Karpas-422 (cell line): ENCODE results near the gene CTAGE8. TPM values are rescaled to one million over a fixed set of nuclear protein-coding genes. Genes with fewer than 3 reads are reported as not detected.
"Not testable (repeated sequence)": the region's sequence is repeated elsewhere in the genome, so short reads cannot be mapped to it uniquely, and the experiment has no call there.

Experiments
- DNase-seq: peaks from one replicate; pipeline ENCODE4 v3.0.0-alpha.2; 2015
- H2AFZ ChIP-seq: fragments of 200-600 bp; sonication (generic); 2 replicates; pipeline ENCODE4 v1.6.1; 2014; ENCODE audit warnings: antibody characterized with exemption, low read length, mixed read lengths
- H3K27ac ChIP-seq: fragments of 200-600 bp; sonication (generic); 2 replicates; pipeline ENCODE4 v1.5.1; 2014; ENCODE audit warnings: mild to moderate bottlenecking, low read length, moderate library complexity
- H3K27me3 ChIP-seq: fragments of 200-600 bp; sonication (generic); 2 replicates; pipeline ENCODE4 v1.6.1; 2014; ENCODE audit warnings: low read length, mixed read lengths
- H3K36me3 ChIP-seq: fragments of 200-600 bp; sonication (generic); 2 replicates; pipeline ENCODE4 v1.6.1; 2014; ENCODE audit warnings: low read length, mixed read lengths; ENCODE audit not compliant: insufficient read depth
- H3K4me1 ChIP-seq: fragments of 200-600 bp; sonication (generic); 2 replicates; pipeline ENCODE4 v1.6.1; 2014; ENCODE audit warnings: mild to moderate bottlenecking, low read length, mixed read lengths
- H3K4me2 ChIP-seq: fragments of 200-600 bp; sonication (generic); 2 replicates; pipeline ENCODE4 v1.6.1; 2014; ENCODE audit warnings: low read length, low read depth, mild to moderate bottlenecking; ENCODE audit not compliant: poor library complexity, severe bottlenecking
- H3K4me3 ChIP-seq: fragments of 200-600 bp; sonication (generic); 2 replicates; pipeline ENCODE4 v1.5.1; 2014; ENCODE audit warnings: mild to moderate bottlenecking, antibody characterized with exemption, low read length, mixed read lengths
- H3K79me2 ChIP-seq: fragments of 200-600 bp; sonication (generic); 2 replicates; pipeline ENCODE4 v1.6.1; 2014; ENCODE audit warnings: mild to moderate bottlenecking, low read length, mixed read lengths
- H3K9ac ChIP-seq: fragments of 200-600 bp; sonication (generic); 2 replicates; pipeline ENCODE4 v1.6.0; 2014; ENCODE audit warnings: low read length
- H3K9me2 ChIP-seq: fragments of 200-600 bp; sonication (generic), shearing (Covaris generic); replicated peaks from 2 replicates; pipeline ENCODE4 v1.6.0; 2014; ENCODE audit warnings: mild to moderate bottlenecking, low read length, moderate library complexity; ENCODE audit not compliant: insufficient read depth
- H3K9me3 ChIP-seq: fragments of 300-700, 200-600 bp; sonication (generic); 2 replicates; pipeline ENCODE4 v1.6.1; 2014; ENCODE audit warnings: low read length, mixed read lengths
- H4K20me1 ChIP-seq: fragments of 200-600 bp; sonication (generic); 2 replicates; pipeline ENCODE4 v1.6.1; 2014; ENCODE audit warnings: mild to moderate bottlenecking, antibody characterized with exemption, low read length, low read depth; ENCODE audit not compliant: insufficient read depth
- total RNA-seq: library from RNA; depleted of rRNA; stranded (reverse); fragments of >200 nt; shearing (Covaris generic); gene quantifications from 2 replicates; pipeline ENCODE4 v1.2.3, GENCODE V29; 2014; ENCODE audit warnings: low replicate concordance; rRNA removed

Gene CTAGE8
- total RNA-seq, 1 experiment from 2014 or later, result not detected

GRCh38 chr7:144219149-144219548, 49.9 kb downstream of the CTAGE8 start:
- H3K9ac ChIP-seq, H3K4me1 ChIP-seq, H3K9me3 ChIP-seq, H3K36me3 ChIP-seq, H3K27ac ChIP-seq, H3K4me2 ChIP-seq, DNase-seq, H4K20me1 ChIP-seq, H3K79me2 ChIP-seq, H3K9me2 ChIP-seq, H3K27me3 ChIP-seq, H3K4me3 ChIP-seq, H2AFZ ChIP-seq: not testable (repeated sequence)

- H3K4me1 ChIP-seq, H3K79me2 ChIP-seq, H3K4me3 ChIP-seq, H3K36me3 ChIP-seq, H3K4me2 ChIP-seq, H3K27me3 ChIP-seq, H3K9me3 ChIP-seq, DNase-seq, H3K27ac ChIP-seq, H4K20me1 ChIP-seq, H3K9ac ChIP-seq, H2AFZ ChIP-seq, H3K9me2 ChIP-seq: not testable (repeated sequence)
Measured at GRCh38 chr7:144218581-144218980, 50.5 kb downstream of the CTAGE8 start.

- not testable (repeated sequence) for H3K9me3 ChIP-seq, H3K79me2 ChIP-seq, H3K36me3 ChIP-seq, H3K4me1 ChIP-seq, H2AFZ ChIP-seq, H3K4me2 ChIP-seq, DNase-seq, H3K9me2 ChIP-seq, H3K9ac ChIP-seq, H3K27ac ChIP-seq, H3K4me3 ChIP-seq, H3K27me3 ChIP-seq, H4K20me1 ChIP-seq
Measured at GRCh38 chr7:144217200-144217599, 51.9 kb downstream of the CTAGE8 start.

Other genes with a start within 250 kb of the CTAGE8 start
- not detected in 2 replicates for gene OR2A5, start 220.3 kb downstream of the CTAGE8 start, total RNA-seq
- gene OR2A25, start 199.5 kb downstream of the CTAGE8 start, total RNA-seq, result not detected in 2 replicates
- not detected in 2 replicates for gene OR2A12, start 183.0 kb downstream of the CTAGE8 start, total RNA-seq
- gene OR2A2, start 159.7 kb downstream of the CTAGE8 start, total RNA-seq, result not detected in 2 replicates
- not detected in 2 replicates for gene OR2A14, start 146.1 kb downstream of the CTAGE8 start, total RNA-seq
- gene CTAGE4, start 85.8 kb downstream of the CTAGE8 start, total RNA-seq, result not detected in 2 replicates
- 0.30 and 0.36 TPM in 2 replicates for gene ARHGEF35, start 73.5 kb downstream of the CTAGE8 start, total RNA-seq
- not detected in 2 replicates for gene OR2A42, start 29.7 kb downstream of the CTAGE8 start, total RNA-seq
- gene OR2A7, start 4.5 kb downstream of the CTAGE8 start, total RNA-seq, result not detected in 2 replicates
- not detected in 2 replicates for gene OR2A1, start 43.1 kb upstream of the CTAGE8 start, total RNA-seq
- not detected in 2 replicates for gene ARHGEF5, start 86.1 kb upstream of the CTAGE8 start, total RNA-seq
- not detected in 2 replicates for gene NOBOX, start 134.4 kb upstream of the CTAGE8 start, total RNA-seq